Coronary artery (tissue), 2 donors: ENCODE results near the gene HIPK3.
A peak's percentile ranks its signal among the peaks of the same experiment; 100 is the strongest.
"Not testable (repeated sequence)": the region's sequence is repeated elsewhere in the genome, so short reads cannot be mapped to it uniquely, and the experiment has no call there.

Experiments
- DNase-seq: peaks from one replicate; pipeline ENCODE4 v3.0.0-alpha.2; 2017; ENCODE audit warnings: low spot score
- H3K27ac ChIP-seq, 2 donors: fragments of 200-600 bp; sonication (generic); one replicate each; pipeline ENCODE4 v1.5.1; 2016 to 2019
- H3K4me3 ChIP-seq: fragments of 200-600 bp; sonication (generic); 2 replicates; pipeline ENCODE4 v1.5.1; 2016; ENCODE audit warnings: mild to moderate bottlenecking, moderate library complexity
- TF ChIP-seq, protein P1 (sequence below): fragments of 200-600 bp; sonication (generic); IDR thresholded peaks from one replicate; pipeline ENCODE4 v1.5.1; 2019; ENCODE audit warnings: antibody characterized with exemption

HIPK3 gene

GRCh38 chr11:33248416-33248971, 8.7 kb upstream of the HIPK3 start:
- Histone ChIP-seq H3K4me3 (no peak overlapping the region), H3K27ac (peak overlapping the region in 1 of 2 donors; percentile 48)
- TF ChIP-seq, protein P1, sequence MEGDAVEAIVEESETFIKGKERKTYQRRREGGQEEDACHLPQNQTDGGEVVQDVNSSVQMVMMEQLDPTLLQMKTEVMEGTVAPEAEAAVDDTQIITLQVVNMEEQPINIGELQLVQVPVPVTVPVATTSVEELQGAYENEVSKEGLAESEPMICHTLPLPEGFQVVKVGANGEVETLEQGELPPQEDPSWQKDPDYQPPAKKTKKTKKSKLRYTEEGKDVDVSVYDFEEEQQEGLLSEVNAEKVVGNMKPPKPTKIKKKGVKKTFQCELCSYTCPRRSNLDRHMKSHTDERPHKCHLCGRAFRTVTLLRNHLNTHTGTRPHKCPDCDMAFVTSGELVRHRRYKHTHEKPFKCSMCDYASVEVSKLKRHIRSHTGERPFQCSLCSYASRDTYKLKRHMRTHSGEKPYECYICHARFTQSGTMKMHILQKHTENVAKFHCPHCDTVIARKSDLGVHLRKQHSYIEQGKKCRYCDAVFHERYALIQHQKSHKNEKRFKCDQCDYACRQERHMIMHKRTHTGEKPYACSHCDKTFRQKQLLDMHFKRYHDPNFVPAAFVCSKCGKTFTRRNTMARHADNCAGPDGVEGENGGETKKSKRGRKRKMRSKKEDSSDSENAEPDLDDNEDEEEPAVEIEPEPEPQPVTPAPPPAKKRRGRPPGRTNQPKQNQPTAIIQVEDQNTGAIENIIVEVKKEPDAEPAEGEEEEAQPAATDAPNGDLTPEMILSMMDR = no peak
- DNase-seq = no peak

DNA sequence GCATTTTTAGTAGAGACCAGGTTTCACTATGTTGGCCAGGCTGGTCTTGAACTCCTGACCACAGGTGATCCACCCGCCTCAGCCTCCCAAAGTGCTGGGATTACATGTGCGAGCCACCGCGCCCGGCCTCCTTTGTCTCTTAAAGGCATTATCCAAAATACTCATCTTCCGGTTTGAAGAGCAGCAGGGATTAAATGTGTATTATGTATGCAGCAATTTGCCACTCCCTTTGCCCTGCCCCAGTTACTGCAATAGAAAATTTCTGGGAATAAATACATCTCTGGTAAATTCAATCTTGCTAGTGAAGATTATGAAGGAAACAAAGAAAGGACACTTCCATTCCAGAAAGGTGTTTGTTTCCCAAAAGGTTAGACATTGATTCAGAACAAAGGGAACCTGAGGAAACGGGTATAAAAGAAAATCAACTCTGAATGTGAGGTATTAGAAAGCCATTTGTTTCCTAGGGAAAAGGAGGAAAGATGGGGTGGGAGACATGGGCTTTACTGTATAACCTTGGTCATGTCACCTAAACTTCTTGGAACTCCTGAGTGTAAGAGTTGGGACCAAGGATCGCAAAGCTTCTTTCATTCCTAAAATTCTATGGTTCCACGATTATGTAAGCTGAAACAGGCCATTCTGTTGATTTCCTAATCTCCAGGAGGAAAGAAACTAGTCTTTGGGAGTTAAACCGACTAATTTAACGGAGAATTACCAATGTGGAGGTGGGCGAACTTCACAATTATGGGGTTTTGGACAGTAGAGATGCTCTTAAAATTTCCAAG, 959 bp upstream of the HIPK3 start:
- no peak for DNase-seq
- peak overlapping the region; percentile 93 for H3K4me3 ChIP-seq
- TF ChIP-seq, protein P1 = no peak
- peak overlapping the region; percentile 99 to 100 for H3K27ac ChIP-seq

DNA sequence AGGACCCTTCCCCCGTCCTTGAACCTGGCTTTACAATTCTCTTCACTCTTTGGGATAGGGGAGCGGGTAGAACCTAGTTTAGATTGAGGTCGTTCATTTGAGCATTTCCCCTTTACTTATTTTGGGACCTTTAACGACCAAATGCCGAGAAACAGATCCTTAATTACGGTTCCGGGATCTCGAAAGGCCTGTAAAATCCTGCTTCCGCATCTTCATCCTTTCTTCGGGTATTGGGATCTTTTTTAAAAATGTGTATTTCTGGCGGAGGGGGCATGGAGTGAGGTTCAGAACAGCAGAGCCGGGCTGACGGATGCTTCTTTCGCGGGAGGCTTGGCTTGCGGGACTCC, 395 bp upstream of the HIPK3 start:
- Histone ChIP-seq H3K4me3 (peak overlapping the region; percentile 93), H3K27ac (peak overlapping the region; percentile 99 to 100)
- TF ChIP-seq, protein P1 = no peak
- no peak for DNase-seq

- H3K27ac ChIP-seq = peak overlapping the region; percentile 99 to 100
- peak; percentile 94 for DNase-seq
- TF ChIP-seq, protein P1 = peak; percentile 25
- peak overlapping the region; percentile 93 for H3K4me3 ChIP-seq
These were observed 883 bp downstream of the HIPK3 start for GRCh38 chr11:33257897-33258630.

- DNase-seq = no peak
- peak overlapping the region; percentile 93 for H3K4me3 ChIP-seq
- H3K27ac ChIP-seq = peak overlapping the region; percentile 99 to 100
- TF ChIP-seq, protein P1 = no peak
These were observed 1.5 kb downstream of the HIPK3 start for GRCh38 chr11:33258631-33259205.

DNA sequence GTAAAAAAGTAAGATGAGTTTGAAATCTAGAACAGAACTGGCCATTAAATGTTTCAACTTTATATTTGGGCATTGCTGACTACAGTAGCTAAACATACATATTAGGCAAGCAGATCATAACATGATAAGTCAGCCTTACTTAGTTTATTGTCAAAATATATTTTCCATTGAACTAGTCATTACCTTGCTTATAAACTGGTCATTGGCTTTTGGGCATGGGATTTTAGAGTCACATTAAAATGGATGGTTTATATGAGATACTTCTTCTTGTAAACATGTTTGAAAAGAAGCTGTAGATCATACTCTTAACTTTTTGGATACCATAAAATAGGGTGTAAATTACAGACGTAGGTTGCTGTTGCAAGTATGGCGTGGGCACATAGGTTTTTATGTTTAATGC, 2.7 kb downstream of the HIPK3 start:
- no peak for DNase-seq
- peak overlapping the region; percentile 93 for H3K4me3 ChIP-seq

DNA sequence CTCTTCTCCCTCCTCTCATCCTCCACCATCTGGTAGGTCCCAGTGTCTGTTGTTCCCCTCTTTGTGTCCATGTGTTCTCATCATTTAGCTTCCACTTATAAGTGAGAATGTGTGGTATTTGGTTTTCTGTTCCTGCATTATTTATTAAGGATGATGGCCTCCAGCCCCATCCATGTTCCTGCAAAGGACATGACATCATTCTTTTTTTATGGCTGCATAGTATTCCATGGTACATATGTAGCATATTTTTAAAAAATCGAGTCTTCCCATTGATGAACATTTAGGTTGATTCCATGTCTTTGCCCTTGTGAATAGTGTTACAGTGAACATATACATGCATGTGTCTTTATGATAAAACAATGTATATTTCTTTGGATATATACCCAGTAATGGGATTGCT, 4.2 kb downstream of the HIPK3 start:
- Histone ChIP-seq H3K27ac (peak overlapping the region; percentile 18 to 45), H3K4me3 (peak overlapping the region; percentile 36)
- DNase-seq = not testable (repeated sequence)

More for the DNA sequence above, 2.7 kb downstream of the HIPK3 start:
- TF ChIP-seq, protein P1 = no peak
- peak overlapping the region; percentile 99 to 100 for H3K27ac ChIP-seq
